Activated gamma-delta T cell treated with Interleukin-2 at 50 U/mL for 16 hours (primary cell): ENCODE data around the gene CHIT1.
"Not testable (repeated sequence)": the region's sequence is repeated elsewhere in the genome, so short reads cannot be mapped to it uniquely, and the experiment has no call there.

Experiments used
- DNase-seq: peaks from one replicate; pipeline ENCODE4 v3.0.0-alpha.2; 2020

The CHIT1 gene

DNA sequence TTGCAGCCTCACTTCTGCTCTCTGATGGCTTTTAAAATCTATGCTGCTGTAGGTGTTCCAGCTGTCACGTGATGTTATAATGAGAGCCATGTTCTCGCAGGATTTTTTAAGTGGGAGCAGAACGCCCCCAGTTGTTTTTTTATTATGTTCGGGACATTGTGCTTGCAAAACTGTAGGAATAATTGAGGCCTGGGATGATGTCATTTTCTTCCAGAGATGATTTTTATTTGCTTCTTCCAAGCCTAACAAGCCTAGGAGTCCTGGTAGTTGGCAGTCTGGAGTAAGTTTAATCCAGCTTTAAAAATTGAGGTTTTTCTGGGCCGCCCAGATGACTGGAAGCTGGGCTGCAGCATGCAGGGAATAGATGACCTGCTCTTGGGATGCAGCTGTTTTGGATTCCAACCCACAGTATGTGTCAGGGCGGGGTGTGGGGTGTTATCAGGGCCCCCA lies 34.6 kb upstream of the CHIT1 start:
- DNase-seq = no peak

DNA sequence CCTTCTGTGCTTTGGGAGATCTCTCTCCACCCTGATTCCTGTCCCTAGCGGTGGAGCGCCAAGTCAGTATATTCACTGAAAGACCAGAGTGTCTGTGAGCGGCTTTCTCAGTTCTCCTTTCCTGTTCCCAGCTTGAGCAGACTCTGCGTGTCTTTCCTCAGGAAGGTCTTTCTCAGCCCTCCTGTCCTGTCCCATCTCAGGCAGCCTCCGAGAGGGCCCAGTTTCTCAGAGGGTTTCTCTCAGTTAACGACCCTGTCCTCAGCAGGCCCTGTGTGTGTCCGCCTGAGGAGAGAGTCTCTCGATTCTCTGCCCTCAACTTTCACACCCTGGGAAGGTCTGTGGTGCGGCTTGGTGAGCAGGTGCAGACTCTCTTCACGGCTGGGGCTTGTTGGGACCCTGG lies 34.0 kb upstream of the CHIT1 start:
- no peak for DNase-seq

DNA sequence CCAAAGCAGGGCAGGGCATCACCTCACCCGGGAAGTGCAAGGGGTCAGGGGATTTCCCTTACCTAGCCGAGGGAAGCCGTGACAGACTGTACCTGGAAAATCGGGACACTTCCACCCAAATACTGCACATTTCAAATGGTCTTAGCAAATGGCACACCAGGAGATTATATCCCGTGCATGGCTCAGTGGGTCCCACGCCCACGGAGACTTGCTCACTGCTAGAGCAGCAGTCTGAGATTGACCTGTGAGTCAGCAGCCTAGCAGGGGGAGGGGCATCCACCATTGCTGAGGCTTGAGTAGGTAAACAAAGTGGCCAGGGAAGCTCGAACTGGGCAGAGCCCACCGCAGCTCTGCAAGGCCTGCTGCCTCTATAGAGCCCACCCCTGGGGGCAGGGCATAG lies 27.2 kb upstream of the CHIT1 start:
- not testable (repeated sequence) for DNase-seq

DNA sequence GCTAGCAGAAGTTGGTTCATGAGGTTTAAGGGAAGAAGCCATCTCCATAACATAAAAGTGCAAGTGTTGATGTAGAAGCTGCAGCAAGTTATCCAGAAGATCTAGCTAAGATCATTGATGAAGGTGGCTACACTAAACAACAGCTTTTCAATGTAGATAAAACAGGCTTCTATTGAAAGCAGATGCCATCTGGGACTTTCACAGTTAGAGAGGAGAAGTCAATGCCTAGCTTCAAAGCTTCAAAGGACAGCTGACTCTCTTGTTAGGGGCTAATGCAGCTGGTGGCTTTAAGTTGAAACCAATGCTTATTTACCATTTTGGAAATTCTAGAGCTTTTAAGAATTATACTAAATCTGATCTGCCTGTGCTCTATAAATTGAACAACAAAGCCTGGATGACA lies 25.3 kb upstream of the CHIT1 start:
- DNase-seq = not testable (repeated sequence)

DNA sequence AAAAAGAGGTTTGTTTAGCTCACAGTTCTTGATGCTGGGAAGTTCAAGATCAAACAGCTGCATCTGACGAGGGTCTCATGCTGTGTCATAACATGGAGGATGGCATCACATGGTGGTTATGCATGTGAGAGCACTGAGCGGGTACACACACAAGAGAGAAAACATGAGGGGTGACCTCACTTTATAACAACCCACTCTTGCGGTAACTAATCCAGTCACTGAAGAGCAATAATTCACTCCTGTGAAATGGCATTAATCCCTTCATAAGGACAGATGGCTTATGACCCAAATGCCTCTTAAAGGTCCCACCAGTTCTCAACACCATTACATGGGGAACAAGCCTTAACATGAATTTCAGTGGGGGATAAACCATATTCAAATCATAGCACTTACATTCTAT lies 23.2 kb upstream of the CHIT1 start:
- DNase-seq = no peak

DNA sequence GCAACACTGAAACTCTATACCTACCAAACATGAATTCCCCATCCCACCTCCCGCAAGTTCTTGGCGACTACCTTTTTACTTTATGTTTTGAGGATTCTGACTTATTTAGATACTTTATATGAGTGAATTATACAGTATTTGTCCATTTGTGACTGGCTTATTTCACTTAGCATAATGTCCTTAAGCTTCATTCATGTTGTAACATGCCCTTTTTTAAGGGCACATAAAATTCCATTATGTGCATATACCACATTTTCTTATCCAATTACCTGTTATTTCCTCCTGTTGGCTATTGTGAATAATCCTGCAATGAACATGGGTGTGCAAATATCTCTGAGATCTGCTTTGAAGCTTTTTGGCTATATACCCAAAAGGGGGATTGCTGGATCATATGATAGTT lies 22.0 kb upstream of the CHIT1 start:
- DNase-seq = no peak

DNA sequence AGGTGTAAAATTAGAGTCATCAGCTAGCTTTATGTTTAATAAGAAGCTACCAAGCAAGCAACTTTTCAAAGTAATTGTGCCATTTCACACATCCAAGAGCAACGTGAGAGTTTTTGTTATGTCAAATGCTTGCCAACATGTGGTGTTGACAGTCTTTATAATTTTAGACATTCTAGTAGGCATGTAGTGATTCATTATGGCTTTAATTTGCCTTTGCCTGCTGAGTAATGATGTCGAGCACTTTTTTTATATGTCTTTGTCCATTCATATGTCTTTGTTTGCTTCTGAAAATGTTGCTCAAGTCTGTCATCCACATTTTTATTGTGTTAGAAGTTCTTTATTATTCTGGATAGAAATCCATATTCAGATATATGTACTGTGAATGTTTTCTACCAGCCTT lies 21.4 kb upstream of the CHIT1 start:
- no peak for DNase-seq

DNA sequence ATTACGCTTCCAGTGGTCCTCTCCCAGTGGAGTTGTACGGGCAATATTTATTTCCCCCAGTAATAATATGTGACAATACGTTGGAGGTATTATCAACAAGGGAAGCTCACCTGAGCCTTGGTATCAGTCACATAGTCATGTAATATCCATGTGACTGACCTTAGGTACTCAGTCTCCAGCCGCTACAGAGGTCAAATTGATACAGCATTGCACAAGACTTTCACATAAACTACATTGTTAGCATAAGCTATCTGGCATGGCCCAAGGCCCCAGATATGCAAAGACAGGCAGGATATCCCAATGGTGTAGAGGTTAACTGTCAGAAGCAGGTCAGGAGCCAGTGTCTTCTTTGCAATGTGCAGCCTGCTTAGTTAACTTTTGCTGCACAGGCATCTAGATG lies 15.3 kb upstream of the CHIT1 start:
- DNase-seq = no peak

DNA sequence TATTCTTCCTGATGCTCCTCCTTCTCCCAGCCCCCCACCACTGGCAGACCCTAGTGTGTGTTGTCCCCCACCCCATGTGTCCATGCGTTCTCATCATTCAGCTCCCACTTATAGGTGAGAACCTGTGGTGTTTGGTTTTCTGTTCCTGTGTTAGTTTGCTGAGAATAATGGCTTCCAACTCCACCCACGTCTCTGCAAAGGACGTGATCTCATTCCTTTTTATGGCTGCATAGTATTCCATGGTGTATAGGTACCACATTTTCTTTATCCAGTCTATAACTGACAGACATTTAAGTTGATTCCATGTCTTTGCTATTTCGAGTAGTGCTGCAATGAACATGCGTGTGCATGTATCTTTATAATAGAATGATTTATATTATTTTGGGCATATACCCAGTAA lies 12.2 kb upstream of the CHIT1 start:
- not testable (repeated sequence) for DNase-seq

DNA sequence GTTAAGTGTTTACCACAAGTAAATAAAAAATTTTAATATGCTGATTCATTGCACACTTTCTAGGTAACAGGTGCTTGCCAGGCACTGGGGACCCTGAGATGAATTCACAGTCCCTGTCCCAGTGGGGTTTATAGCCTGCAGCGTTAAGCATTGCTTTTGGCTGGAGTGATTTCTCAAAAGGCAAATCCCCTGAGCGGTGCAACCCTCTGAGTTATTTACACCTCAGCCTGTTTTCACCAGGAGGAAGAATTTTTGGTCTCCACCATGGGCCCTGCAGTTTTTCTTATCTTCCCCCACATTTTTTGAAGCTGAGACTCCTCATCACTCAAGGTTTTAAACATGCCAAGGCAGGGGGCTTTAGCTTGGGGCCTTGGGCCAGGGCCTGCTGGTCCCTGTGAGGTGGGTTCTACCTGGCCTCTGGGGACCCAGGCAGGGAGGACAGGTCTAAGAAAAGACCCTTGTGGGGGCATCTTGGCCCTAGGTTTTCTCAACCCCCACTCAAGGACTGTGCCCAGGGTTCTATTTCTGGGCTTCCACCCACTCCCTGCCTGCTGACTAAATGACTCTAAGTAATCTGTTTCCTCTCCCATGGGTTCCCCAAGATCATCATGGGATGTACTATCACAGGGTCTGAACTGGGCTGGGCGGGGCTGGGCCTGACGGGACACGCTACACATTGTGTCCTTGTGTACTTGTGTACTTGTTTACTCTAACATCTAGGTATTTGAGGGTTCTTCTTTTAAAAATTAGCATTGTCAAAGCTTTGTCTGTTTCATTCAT lies 10.2 kb upstream of the CHIT1 start:
- DNase-seq = no peak

DNA sequence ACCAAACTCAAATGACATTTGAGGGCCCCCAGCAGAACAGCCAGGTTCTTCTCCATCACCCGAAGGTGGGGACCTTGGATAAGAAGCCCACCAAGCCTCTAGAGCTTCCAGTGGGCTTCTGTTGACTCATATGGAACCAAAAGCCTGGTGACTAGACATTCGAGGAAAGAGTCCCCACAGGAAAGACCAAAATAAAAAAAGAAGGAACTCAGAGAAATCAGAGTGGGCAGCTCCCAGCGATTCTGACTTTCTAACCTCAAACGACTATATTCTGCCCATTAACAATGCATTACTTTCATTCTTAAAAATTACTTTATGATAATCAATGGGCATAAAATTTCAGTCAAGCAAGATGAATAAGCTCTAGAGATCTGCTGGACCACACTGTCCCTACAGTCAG lies 9.6 kb upstream of the CHIT1 start:
- DNase-seq = no peak

DNA sequence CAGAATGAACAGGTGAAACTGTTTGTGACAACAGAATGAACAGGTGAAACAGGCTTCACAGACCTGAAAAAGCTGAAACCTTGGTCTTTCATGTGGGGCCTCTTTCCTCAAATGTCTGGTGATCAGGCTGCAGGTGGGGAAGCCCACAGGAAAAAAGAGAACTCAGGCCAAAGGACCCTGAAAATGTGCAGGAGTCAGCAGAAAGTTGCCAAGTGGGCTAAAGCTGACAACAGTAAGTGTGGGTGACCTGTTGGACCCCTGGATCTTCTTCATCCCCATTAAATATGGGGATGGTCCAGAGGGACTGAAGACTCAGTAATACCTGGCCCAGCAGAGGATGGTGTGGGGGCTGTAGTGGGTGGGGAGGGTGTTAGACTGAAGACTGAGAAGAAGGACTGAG lies 9.1 kb upstream of the CHIT1 start:
- DNase-seq = no peak

DNA sequence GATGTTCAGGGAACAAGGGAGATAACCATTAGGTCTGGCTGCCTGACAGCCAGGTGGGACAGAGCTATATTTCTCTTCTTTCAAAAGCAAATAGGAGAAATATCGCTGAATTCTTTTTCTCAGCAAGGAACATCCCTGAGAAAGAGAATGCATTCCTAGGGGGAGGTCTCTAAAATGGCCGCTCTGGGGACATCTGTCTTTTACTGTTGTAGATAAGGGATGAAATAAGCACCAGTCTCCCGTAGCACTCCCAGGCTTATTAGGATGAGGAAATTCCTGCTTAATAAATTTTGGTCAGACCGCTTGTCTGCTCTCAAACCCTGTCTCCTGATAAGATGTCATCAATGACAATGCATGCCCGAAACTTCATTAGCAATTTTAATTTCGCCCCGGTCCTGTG lies 5.4 kb upstream of the CHIT1 start:
- not testable (repeated sequence) for DNase-seq

DNA sequence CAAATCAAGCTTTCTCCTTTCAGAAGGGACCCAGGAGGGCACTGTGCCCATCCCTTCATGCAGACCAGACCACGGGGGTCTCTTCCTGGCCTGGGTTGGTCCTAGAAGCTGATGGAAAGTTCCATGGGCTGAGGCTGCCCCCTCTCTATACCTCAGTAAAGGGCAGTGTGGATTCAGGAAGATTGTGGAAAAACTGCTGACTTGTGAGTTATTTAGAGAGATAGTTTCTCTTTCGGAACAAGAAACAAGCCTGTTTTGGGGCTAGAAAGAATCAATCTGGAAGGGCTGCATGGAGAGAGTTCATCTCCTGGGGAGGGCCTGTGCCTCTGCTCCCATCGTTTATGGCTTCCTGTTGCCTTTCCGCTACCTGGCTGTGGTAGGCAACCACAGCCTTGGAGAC lies 803 bp downstream of the CHIT1 start:
- no peak for DNase-seq

DNA sequence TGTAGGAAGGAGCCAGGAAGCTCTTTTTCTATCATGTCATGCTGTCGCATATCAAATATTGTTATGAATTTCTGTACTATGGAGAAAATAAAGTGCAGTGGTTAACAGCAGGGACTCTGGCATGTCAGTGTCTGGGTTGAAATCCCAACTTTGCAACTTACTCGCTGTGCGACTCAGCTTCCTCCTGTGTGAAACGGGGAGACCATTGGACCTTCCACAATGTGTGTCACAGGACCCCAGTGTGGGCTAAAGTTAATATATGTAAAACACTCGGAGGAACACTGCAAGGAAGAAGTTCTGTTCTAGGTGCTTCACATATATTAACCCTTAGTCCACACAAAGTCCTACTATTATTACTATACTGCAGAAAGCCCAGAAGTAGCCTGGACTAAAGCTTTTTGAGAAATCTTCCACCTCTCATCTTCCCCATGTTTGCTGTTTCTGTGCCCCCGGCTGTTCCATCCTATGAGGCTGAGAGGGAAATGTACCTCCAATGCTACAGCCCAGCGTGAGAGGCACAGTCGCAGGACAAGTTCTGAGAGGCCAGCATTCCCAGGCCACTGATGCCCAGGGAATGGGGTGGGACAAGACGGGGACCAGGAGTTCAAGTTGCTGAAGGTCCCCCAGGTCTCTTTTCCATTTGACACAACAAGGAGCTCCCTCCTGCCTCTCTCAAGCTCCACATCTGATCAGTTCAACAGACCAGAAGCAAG lies 1.9 kb downstream of the CHIT1 start:
- DNase-seq = no peak

DNA sequence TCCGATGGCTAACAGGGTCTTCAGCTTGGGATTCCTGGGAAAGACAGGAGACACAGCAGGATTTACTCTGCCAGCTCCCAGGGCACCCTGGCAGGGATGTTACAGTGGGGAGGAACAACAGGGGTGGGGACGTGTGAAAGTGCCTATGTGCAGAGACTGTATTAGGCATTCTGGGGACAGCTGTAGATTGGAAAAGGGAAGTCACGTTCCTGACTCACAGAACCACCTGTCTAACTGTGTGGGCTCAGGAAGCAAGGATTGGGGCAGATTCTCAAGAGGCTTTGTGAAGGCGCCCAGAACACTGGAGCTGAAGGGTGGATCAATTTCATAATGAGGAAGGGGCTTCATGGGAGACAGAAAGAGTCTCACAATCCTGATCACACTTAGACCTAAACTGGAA lies 4.4 kb downstream of the CHIT1 start:
- no peak for DNase-seq

DNA sequence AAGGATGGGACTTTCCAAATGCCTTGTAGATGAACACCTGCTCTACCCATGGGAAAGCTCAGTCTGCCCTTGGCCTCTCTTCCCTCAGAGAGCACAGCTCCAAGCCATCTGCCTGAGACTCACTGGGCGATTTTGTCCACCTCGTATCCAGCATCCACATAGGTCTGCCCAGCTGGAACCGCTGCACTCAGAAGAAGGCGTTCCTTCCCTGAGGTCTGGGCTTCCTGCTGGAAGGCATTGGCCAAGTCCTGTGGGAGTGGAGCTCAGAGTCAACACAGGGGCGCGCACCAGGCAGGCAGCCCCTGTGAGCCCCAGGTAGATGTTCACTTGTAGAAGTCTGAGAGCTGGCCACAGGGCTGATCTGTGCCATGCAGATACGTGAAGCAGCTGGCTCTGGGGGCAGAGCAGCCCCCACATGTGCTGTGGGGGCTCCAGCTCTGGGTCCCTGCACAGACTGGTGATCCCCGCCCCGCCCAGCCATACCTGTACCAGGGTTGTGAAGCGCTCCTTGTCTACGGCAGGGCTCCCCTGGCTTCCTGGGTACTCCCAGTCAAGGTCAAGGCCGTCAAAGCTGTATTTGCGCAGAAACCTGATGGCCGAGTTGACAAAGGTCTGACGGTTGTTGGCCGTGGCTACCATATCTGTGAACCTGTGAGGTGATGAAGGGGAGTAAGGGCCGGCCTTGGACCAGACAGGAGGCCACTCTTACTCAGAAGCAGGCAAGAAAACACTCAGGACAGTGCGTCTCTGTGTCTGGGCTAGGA lies 6.3 kb downstream of the CHIT1 start:
- no peak for DNase-seq

DNA sequence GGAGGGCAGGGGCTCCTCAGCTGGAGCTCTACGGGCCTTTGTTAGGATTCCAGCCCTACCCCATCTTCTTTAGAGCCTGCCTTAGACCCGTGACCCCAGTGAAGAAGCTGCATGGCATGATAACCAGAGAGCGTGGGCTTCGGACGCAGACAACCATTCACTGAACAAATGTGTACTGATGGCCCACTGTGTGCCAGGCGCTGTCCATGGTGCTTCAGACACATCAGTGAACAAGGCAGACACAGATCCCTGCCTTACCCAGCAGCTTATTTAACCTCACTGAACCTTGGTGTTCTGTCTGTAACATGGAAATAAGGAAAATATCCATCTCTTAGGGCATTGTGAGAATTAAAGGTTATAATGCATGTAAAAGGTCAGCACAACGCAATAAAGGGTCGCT lies 9.5 kb downstream of the CHIT1 start:
- no peak for DNase-seq

DNA sequence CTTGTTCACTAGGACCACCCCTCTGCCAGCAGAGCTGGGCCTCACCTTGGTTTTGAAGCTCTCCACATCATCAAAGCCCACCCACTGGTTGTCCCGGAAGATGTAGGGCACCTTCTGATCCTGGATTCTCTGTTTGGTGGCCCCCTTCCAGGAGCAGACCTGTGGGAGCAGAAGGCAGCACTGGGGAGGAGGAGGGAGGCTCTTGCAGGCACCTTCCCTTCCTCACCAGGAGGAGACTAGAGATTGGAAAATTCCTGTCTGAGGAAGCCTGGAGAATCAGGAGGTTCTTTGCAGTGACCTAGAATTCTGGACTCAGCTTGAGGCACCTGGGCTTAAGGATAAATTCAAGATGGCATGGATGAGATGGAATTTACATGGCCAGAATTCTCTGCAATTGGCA lies 10.3 kb downstream of the CHIT1 start:
- no peak for DNase-seq

DNA sequence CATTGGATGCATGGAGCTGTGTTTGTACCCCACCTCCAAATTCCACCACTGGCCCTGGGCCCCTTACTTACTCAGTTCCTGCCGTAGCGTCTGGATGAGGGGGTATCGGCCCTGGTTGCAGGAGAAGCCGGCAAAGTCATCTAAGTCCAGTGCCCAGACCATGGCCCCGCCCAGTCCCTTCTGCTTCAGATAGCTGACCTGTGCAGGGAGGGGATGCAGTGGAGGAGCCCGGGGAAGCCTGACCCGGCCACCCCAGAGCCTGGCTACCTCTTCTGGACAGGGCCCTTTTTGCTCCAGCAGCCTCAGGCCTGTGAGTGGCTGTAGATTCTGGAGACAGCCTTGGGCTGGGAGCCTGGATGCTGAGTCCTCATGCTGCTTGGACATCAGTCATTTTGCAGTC lies 11.8 kb downstream of the CHIT1 start:
- DNase-seq = no peak

DNA sequence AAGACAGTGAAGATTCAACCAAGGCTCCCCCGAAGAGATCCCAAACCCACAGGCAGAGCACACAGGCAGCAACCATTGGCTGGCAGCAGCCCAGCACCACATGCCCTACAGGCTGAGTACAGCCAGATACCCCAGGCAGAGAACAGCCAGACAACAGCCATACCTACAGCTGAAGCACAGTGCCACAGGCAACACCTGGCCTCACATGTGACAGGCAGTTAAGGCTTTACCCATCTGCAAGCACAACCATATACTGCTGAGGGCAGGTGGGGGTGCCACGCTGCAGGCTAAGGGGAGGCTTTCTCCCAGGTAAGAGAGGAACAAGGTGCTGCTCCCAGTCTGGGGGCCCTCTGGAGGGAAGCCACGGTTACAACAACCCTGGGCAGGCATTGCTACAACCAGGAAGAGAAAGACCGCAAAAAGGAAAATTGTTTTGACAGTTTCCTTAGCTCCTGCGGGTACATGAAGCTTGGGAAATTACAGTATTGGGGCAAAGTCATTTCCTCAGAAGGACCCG lies 12.3 kb downstream of the CHIT1 start:
- no peak for DNase-seq

DNA sequence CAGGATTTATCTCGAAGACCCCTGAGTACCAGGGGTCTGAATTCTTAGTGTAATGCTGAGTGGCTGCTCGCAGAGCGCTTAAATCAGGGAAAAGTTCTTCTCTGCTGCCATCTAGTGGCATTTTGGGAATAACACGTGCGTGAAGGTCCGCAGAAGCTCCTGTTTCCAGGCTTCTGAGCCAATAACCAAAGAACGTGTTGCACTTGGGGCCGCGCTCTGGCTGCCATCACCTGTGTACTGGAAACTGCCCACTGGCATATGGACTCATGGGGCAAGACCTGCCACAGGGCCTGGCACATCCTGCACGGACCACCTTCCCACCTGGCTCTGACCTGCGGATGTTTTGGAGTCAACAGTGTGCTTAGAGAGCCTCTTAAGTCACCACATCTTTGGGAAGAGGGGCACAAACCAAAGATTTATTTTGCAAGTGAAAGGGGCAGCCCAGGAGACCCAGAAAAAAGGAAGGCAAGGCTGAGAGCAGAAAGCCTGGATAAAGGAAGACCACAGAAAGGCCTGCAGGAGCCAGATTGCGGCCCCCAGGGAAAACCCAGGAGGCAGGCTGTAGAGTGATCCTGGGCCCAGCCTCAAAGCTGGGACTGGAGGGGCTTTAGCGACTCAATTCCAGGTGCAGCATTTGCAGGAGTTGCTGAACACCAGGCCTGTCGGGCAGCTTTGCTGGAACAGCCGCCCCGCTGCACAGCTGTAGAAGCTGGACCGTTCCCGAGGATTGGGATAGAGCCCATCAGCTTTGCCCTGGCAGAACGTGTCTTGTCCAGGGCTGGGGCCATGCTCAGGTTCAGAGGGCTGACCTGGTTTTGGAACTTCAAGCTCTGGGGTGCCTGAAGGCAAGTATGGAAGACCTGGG lies 13.0 kb downstream of the CHIT1 start:
- peak; percentile 55 for DNase-seq

DNA sequence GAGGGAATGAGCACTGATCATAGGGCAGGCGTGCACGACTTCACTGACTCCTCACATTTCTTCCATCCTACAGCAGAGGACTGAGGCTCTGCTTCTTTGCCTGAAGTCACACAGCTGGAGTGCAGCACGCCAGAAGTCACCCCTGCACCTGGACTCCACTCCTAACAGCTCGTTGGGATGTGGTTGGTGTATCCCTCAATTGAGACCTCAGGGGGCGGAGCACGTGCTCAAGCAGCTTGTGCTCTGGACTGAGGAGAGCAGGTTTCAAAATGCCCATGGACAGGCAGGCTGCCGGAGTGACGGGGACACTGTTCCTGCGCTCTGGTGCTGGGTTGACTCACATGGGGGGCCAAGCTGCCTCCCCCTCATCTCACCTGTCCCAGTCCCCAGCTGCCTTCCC lies 13.9 kb downstream of the CHIT1 start:
- DNase-seq = no peak
